ENCODE measurements around the gene ACVRL1.
A peak's percentile ranks its signal among the peaks of the same experiment; 100 is the strongest.
"Not testable (repeated sequence)": the region's sequence is repeated elsewhere in the genome, so short reads cannot be mapped to it uniquely, and the experiment has no call there.

Gene ACVRL1

GRCh38 chr12:51874486-51874885, 32.8 kb upstream of the ACVRL1 start:
- DNase-seq = no peak

- DNase-seq = no peak
These were observed 28.2 kb upstream of the ACVRL1 start for GRCh38 chr12:51879102-51879501.

GRCh38 chr12:51883295-51883694, 24.0 kb upstream of the ACVRL1 start:
- no peak for DNase-seq

GRCh38 chr12:51883998-51884675, 23.2 kb upstream of the ACVRL1 start:
- no peak for DNase-seq

GRCh38 chr12:51884676-51885229, 22.6 kb upstream of the ACVRL1 start:
- no peak for DNase-seq

GRCh38 chr12:51885294-51886020, 21.8 kb upstream of the ACVRL1 start:
- DNase-seq = not testable (repeated sequence)

- no peak for DNase-seq
These were observed 21.1 kb upstream of the ACVRL1 start for GRCh38 chr12:51886021-51886710.

GRCh38 chr12:51887476-51888315, 19.6 kb upstream of the ACVRL1 start, which contains the start of gene ANKRD33:
Gene ANKRD33, plus strand, starts transcription at chr12:51888103. Its CDS starts 84 bp downstream, at chr12:51888187.
- peak in 2 of 3 experiments; percentile 90 to 94 for DNase-seq

GRCh38 chr12:51888316-51889215, 18.7 kb upstream of the ACVRL1 start:
- DNase-seq = peak in 2 of 3 experiments; percentile 90 to 94

GRCh38 chr12:51889216-51890132, 17.8 kb upstream of the ACVRL1 start:
- peak in 1 of 3 experiments; percentile 31 for DNase-seq

- no peak for DNase-seq
These were observed 17.2 kb upstream of the ACVRL1 start for GRCh38 chr12:51890133-51890464.

- no peak for DNase-seq
These were observed 16.7 kb upstream of the ACVRL1 start for GRCh38 chr12:51890511-51891171.

GRCh38 chr12:51891843-51892242, 15.5 kb upstream of the ACVRL1 start:
- DNase-seq = peak in 1 of 3 experiments; percentile 21

- no peak for DNase-seq
These were observed 13.5 kb upstream of the ACVRL1 start for GRCh38 chr12:51893786-51894185.

GRCh38 chr12:51895378-51896135, 11.7 kb upstream of the ACVRL1 start:
- no peak for DNase-seq

- DNase-seq = no peak
These were observed 11.1 kb upstream of the ACVRL1 start for GRCh38 chr12:51896236-51896635.

- no peak for DNase-seq
These were observed 10.1 kb upstream of the ACVRL1 start for GRCh38 chr12:51897181-51897580.

GRCh38 chr12:51898506-51898905, 8.8 kb upstream of the ACVRL1 start:
- no peak for DNase-seq

- DNase-seq = no peak
These were observed 8.4 kb upstream of the ACVRL1 start for GRCh38 chr12:51898937-51899336.
